Activated naive CD4-positive, alpha-beta T cell treated with anti-CD3 and anti-CD28 coated beads, Interleukin-2, amount 10 ng/mL, durations not matched to agents 7 days and 5 days (primary cell): ENCODE data around the gene ABLIM2.
A peak's percentile ranks its signal among the peaks of the same experiment; 100 is the strongest.
"Not testable (repeated sequence)": the region's sequence is repeated elsewhere in the genome, so short reads cannot be mapped to it uniquely, and the experiment has no call there.

Experiments used
- CTCF ChIA-PET: fragments of 350-600 bp; sonication (Branson Sonifier 250); formaldehyde crosslinking; loops from one replicate; lab custom pipeline; 2021; ENCODE audit warnings: antibody characterized with exemption; lab: Charles Lee
- DNase-seq: peaks from one replicate; pipeline ENCODE4 v3.0.0-alpha.2; 2020
- H3K27ac Mint-ChIP-seq: one replicate; pipeline ENCODE4 v1.8.0; 2021; ENCODE audit warnings: mild to moderate bottlenecking, moderate library complexity, mixed read lengths
- H3K27me3 Mint-ChIP-seq: one replicate; pipeline ENCODE4 v1.8.0; 2021; ENCODE audit warnings: mild to moderate bottlenecking, mixed read lengths
- H3K36me3 Mint-ChIP-seq: one replicate; pipeline ENCODE4 v1.8.0; 2021; ENCODE audit warnings: mixed read lengths
- H3K4me1 Mint-ChIP-seq: one replicate; pipeline ENCODE4 v1.8.0; 2021; ENCODE audit warnings: mixed read lengths
- H3K4me3 Mint-ChIP-seq: one replicate; pipeline ENCODE4 v1.8.0; 2021; ENCODE audit warnings: mild to moderate bottlenecking, moderate library complexity, mixed read lengths
- H3K9me3 Mint-ChIP-seq: one replicate; pipeline ENCODE4 v1.8.0; 2021; ENCODE audit warnings: mixed read lengths

ABLIM2 gene

GRCh38 chr4:7937006-7937405 is 221.6 kb downstream of the ABLIM2 start:
- H3K4me3 Mint-ChIP-seq: peak overlapping the region; percentile 84
- DNase-seq: no peak
- peak overlapping the region; percentile 60 for H3K27ac Mint-ChIP-seq
- peaks cover 37% of the 10 kb centered on the region for H3K27me3 Mint-ChIP-seq
- CTCF ChIA-PET: interaction anchor here (0.9 to 1.4 kb wide), 4 partner anchors 9 to 166 kb away, joined by 3 to 7 read pairs (median 4); no protein-coding TSS in a partner anchor
- H3K36me3 Mint-ChIP-seq: peaks cover 11% of the 10 kb centered on the region
- H3K4me1 Mint-ChIP-seq: peaks cover 43% of the 10 kb centered on the region
- H3K9me3 Mint-ChIP-seq: no peaks in the 10 kb centered on the region

GRCh38 chr4:7933651-7934510 is 224.7 kb downstream of the ABLIM2 start:
- CTCF ChIA-PET: no interaction called here
- H3K9me3 Mint-ChIP-seq: no peaks in the 10 kb centered on the region
- no peak overlapping the region for H3K27ac Mint-ChIP-seq
- peaks cover 40% of the 10 kb centered on the region for H3K4me1 Mint-ChIP-seq
- DNase-seq: no peak
- H3K4me3 Mint-ChIP-seq: no peak overlapping the region
- H3K36me3 Mint-ChIP-seq: peaks cover 11% of the 10 kb centered on the region
- peaks cover 17% of the 10 kb centered on the region for H3K27me3 Mint-ChIP-seq

GRCh38 chr4:7932287-7932686 is 226.3 kb downstream of the ABLIM2 start:
- peaks cover 3% of the 10 kb centered on the region for H3K36me3 Mint-ChIP-seq
- CTCF ChIA-PET: no interaction called here

GRCh38 chr4:7929118-7929951 is 229.3 kb downstream of the ABLIM2 start:
- Mint-ChIP-seq H3K36me3 (peaks cover 3% of the 10 kb centered on the region), H3K27me3 (no peaks in the 10 kb centered on the region), H3K4me1 (peaks cover 9% of the 10 kb centered on the region), H3K4me3 (no peak overlapping the region), H3K27ac (no peak overlapping the region), H3K9me3 (no peaks in the 10 kb centered on the region)
- no peak for DNase-seq
- CTCF ChIA-PET: interaction anchor here (0.8 to 1.9 kb wide), 6 partner anchors 9 to 127 kb away, joined by 3 to 5 read pairs (median 3); no protein-coding TSS in a partner anchor

More at GRCh38 chr4:7932287-7932686, 226.3 kb downstream of the ABLIM2 start:
- H3K4me3 Mint-ChIP-seq: no peak overlapping the region
- no peak overlapping the region for H3K27ac Mint-ChIP-seq
- peaks cover 27% of the 10 kb centered on the region for H3K4me1 Mint-ChIP-seq
- H3K9me3 Mint-ChIP-seq: no peaks in the 10 kb centered on the region
- DNase-seq: no peak
- peaks cover 1% of the 10 kb centered on the region for H3K27me3 Mint-ChIP-seq

GRCh38 chr4:7928711-7929110 is 229.9 kb downstream of the ABLIM2 start:
- Mint-ChIP-seq H3K27ac (no peak overlapping the region), H3K4me1 (peaks cover 4% of the 10 kb centered on the region), H3K27me3 (no peaks in the 10 kb centered on the region), H3K9me3 (no peaks in the 10 kb centered on the region), H3K4me3 (no peak overlapping the region), H3K36me3 (peaks cover 3% of the 10 kb centered on the region)
- DNase-seq: no peak
- CTCF ChIA-PET: interaction anchor here (1.2 to 1.9 kb wide), 3 partner anchors 8 to 124 kb away, joined by 3 to 5 read pairs (median 3); no protein-coding TSS in a partner anchor

- no peak for DNase-seq
- Mint-ChIP-seq H3K36me3 (no peaks in the 10 kb centered on the region), H3K9me3 (no peaks in the 10 kb centered on the region), H3K27me3 (no peaks in the 10 kb centered on the region), H3K4me1 (peaks cover 4% of the 10 kb centered on the region), H3K27ac (no peak overlapping the region), H3K4me3 (no peak overlapping the region)
- CTCF ChIA-PET: interaction anchor here (1.0 to 2.1 kb wide), 3 partner anchors 11 to 125 kb away, joined by 3 to 8 read pairs (median 5); no protein-coding TSS in a partner anchor
These were observed 231.8 kb downstream of the ABLIM2 start for GRCh38 chr4:7926822-7927221.

GRCh38 chr4:7924570-7924969 is 234.0 kb downstream of the ABLIM2 start:
- H3K4me1 Mint-ChIP-seq: peaks cover 2% of the 10 kb centered on the region
- no peak overlapping the region for H3K4me3 Mint-ChIP-seq
- DNase-seq: no peak
- no peaks in the 10 kb centered on the region for H3K9me3 Mint-ChIP-seq
- H3K27ac Mint-ChIP-seq: no peak overlapping the region
- no peaks in the 10 kb centered on the region for H3K27me3 Mint-ChIP-seq
- H3K36me3 Mint-ChIP-seq: no peaks in the 10 kb centered on the region
- CTCF ChIA-PET: no interaction called here

- Mint-ChIP-seq H3K36me3 (no peaks in the 10 kb centered on the region), H3K9me3 (no peaks in the 10 kb centered on the region), H3K27ac (no peak overlapping the region), H3K27me3 (no peaks in the 10 kb centered on the region), H3K4me3 (no peak overlapping the region), H3K4me1 (no peaks in the 10 kb centered on the region)
- no peak for DNase-seq
- CTCF ChIA-PET: interaction anchor here (2.1 kb wide), 1 partner anchor 14 kb away, joined by 6 read pairs; no protein-coding TSS in a partner anchor
These were observed 234.4 kb downstream of the ABLIM2 start for GRCh38 chr4:7924163-7924562.

- DNase-seq: no peak
- CTCF ChIA-PET: interaction anchor here (1.3 to 2.1 kb wide), 2 partner anchors 16 to 118 kb away, joined by 3 to 6 read pairs; no protein-coding TSS in a partner anchor
- no peaks in the 10 kb centered on the region for H3K36me3 Mint-ChIP-seq
- H3K27ac Mint-ChIP-seq: no peak overlapping the region
- no peaks in the 10 kb centered on the region for H3K4me1 Mint-ChIP-seq
- H3K9me3 Mint-ChIP-seq: no peaks in the 10 kb centered on the region
- no peak overlapping the region for H3K4me3 Mint-ChIP-seq
- no peaks in the 10 kb centered on the region for H3K27me3 Mint-ChIP-seq
These were observed 236.1 kb downstream of the ABLIM2 start for GRCh38 chr4:7922466-7922865.

GRCh38 chr4:7918981-7919380 is 239.6 kb downstream of the ABLIM2 start:
- Mint-ChIP-seq H3K9me3 (no peaks in the 10 kb centered on the region), H3K4me1 (peaks cover 17% of the 10 kb centered on the region), H3K27me3 (no peaks in the 10 kb centered on the region), H3K36me3 (peaks cover 4% of the 10 kb centered on the region), H3K4me3 (no peak overlapping the region), H3K27ac (no peak overlapping the region)
- CTCF ChIA-PET: no interaction called here
- DNase-seq: no peak

GRCh38 chr4:7918187-7918586 is 240.4 kb downstream of the ABLIM2 start:
- H3K4me3 Mint-ChIP-seq, H3K27ac Mint-ChIP-seq, H3K9me3 Mint-ChIP-seq, H3K36me3 Mint-ChIP-seq, CTCF ChIA-PET, H3K27me3 Mint-ChIP-seq, DNase-seq: not testable (repeated sequence)
- peaks cover 17% of the 10 kb centered on the region for H3K4me1 Mint-ChIP-seq

GRCh38 chr4:7917669-7918068 is 240.9 kb downstream of the ABLIM2 start:
- no peak overlapping the region for H3K4me3 Mint-ChIP-seq
- no peak overlapping the region for H3K27ac Mint-ChIP-seq
- no peaks in the 10 kb centered on the region for H3K27me3 Mint-ChIP-seq
- DNase-seq: no peak
- H3K36me3 Mint-ChIP-seq: peaks cover 4% of the 10 kb centered on the region
- CTCF ChIA-PET: no interaction called here
- H3K4me1 Mint-ChIP-seq: peaks cover 17% of the 10 kb centered on the region
- no peaks in the 10 kb centered on the region for H3K9me3 Mint-ChIP-seq

GRCh38 chr4:7915875-7916242 is 242.8 kb downstream of the ABLIM2 start:
- H3K9me3 Mint-ChIP-seq: no peaks in the 10 kb centered on the region
- peaks cover 4% of the 10 kb centered on the region for H3K36me3 Mint-ChIP-seq
- no peak overlapping the region for H3K27ac Mint-ChIP-seq
- no peaks in the 10 kb centered on the region for H3K27me3 Mint-ChIP-seq
- no peak for DNase-seq
- CTCF ChIA-PET: interaction anchor here (0.7 to 1.2 kb wide), 2 partner anchors 58 to 112 kb away, joined by 3 to 4 read pairs; no protein-coding TSS in a partner anchor
- peaks cover 17% of the 10 kb centered on the region for H3K4me1 Mint-ChIP-seq
- no peak overlapping the region for H3K4me3 Mint-ChIP-seq
